NCI-H774 (cell line): ENCODE data around the gene ITIH4.

Experiments
- DNase-seq: peaks from one replicate; lab custom pipeline; 2025; lab: John Stamatoyannopoulos, UW

ITIH4 gene

GRCh38 chr3:52798376-52798977, 32.0 kb downstream of the ITIH4 start:
- DNase-seq = no peak

DNA sequence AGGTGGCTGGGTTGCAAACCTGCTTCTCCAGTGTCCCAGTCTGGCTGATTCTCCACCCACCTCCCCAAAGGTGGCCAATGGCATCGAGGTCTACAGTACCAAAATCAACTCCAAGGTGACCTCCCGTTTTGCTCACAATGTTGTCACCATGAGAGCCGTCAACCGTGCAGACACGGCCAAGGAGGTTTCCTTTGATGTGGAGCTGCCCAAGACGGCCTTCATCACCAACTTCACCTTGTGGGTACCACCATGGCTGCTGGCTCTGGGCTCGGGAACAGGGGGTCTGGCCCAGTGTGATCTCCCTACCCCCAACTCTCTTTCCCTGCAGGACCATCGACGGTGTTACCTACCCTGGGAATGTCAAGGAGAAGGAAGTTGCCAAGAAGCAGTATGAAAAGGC, 34.1 kb downstream of the ITIH4 start:
- DNase-seq = no peak

- DNase-seq = no peak
Observed at GRCh38 chr3:52795298-52795900, 35.1 kb downstream of the ITIH4 start.

GRCh38 chr3:52794612-52795099, 35.8 kb downstream of the ITIH4 start, which contains the start of gene ITIH3:
Gene ITIH3 (plus strand): TSS chr3:52794796. CDS start chr3:52794804, 8 bp downstream.
- no peak for DNase-seq

- DNase-seq = no peak
Observed at GRCh38 chr3:52793702-52794611, 36.5 kb downstream of the ITIH4 start.

- no peak for DNase-seq
Observed at GRCh38 chr3:52792961-52793695, 37.3 kb downstream of the ITIH4 start.

GRCh38 chr3:52792413-52792812, 38.1 kb downstream of the ITIH4 start:
- DNase-seq = no peak

- DNase-seq = no peak
Observed at GRCh38 chr3:52791928-52792327, 38.5 kb downstream of the ITIH4 start.

GRCh38 chr3:52791366-52791765, 39.1 kb downstream of the ITIH4 start:
- no peak for DNase-seq

GRCh38 chr3:52790741-52791140, 39.7 kb downstream of the ITIH4 start:
- no peak for DNase-seq

DNA sequence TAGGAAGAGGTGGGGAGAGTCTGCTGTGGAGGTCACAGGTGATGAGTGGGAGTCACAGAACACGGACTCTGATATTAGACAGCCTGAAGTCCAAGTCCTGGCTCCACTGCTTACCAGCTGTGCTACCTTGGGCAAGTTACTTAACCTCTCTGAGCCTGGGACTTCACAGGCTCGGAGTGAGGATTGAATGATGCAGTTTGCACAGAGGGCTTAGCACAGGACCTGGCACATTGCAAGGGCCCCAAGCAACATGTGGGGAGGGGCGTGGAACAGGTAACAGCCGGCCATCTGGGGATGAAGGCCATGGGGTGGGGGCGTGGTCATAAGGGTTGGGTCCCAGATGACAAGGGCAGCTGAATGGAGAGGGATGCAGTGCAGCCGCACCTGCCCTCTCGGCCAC, 40.1 kb downstream of the ITIH4 start:
- DNase-seq = no peak

DNA sequence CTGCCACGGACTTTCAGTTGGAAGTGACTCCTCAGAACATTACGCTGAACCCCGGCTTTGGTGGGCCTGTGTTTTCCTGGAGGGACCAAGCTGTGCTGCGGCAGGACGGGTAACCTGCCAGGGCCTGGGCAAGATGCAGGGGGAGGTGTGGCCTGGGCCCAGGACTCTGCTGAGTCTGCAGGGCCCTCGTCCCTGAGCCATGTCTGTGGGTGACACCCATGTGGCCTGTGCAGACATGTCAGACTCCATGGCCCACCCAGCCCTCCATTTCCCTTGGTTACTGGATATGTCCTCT, 40.8 kb downstream of the ITIH4 start:
- DNase-seq = no peak

GRCh38 chr3:52788890-52789745, 41.4 kb downstream of the ITIH4 start:
- DNase-seq = no peak

DNA sequence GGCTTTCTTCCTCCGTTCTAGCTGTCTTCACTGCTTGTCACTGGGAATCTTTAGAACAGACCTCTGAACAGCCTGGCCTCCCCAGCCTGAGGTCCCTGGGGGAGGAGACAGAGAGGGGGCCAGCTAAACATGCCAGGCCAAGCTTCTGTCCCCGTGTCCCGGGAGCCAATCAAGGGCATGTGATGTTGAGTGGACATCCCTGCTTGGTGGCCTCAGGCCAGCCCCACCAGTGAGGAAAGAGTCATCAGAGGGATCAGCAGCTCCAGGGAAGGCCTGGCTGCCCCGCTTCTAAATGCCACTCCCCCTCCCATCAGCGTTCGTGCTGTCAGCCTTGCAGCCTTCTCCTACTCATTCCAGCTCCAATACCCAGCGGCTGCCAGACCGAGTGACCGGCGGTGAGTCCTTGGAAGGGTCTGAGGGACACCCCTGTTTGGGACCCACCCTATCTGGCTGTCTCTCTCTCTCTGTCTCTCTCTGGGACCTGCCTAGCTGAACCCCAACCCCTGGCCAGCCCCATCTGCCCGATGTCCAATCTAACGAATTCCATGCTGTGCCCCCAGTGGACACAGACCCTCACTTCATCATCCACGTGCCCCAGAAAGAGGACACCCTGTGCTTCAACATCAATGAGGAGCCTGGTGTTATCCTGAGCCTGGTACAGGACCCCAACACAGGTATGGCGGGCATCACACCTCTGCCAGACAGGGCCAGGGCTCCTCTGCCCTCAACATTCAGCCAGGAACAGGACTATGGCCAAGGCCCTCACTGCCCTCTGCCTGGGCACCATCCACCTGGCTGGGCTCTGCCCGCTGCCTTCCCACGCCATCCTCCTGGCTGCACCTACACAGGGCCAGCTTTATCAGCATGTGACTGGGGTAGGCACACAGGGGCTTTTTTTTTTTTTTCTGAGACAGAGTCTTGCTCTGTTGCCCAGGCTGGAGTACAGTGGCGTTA, 42.5 kb downstream of the ITIH4 start:
- DNase-seq = no peak

DNA sequence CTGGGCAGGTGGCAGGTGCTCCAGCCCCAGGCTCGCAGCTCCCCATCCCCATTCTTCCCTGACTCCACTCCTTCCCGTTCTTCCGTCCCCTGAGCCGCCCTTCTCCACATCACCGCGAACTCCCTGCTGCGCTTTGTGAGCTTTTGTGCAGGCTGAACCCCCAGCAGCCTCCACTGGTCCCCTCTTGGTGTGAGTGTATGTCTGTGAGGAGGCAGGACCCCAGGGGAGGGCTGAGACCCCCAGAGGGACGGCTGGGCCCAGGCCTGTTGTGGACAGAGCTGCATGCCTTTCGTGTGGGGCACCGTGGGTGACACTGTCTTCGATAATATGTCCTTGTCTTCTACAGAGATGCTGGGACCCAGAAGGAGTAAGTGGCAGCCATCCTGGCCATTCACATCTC, 43.2 kb downstream of the ITIH4 start:
- no peak for DNase-seq

GRCh38 chr3:52786330-52787215, 43.9 kb downstream of the ITIH4 start:
- no peak for DNase-seq

- no peak for DNase-seq
Observed at GRCh38 chr3:52784931-52785590, 45.4 kb downstream of the ITIH4 start.

GRCh38 chr3:52784021-52784621, 46.4 kb downstream of the ITIH4 start:
- DNase-seq = no peak
